ENCODE measurements around the gene GSTO1. TPM values are rescaled to one million over a fixed set of nuclear protein-coding genes. Genes with fewer than 3 reads are reported as not detected.
"Not testable (repeated sequence)": the region's sequence is repeated elsewhere in the genome, so short reads cannot be mapped to it uniquely, and the experiment has no call there.

The GSTO1 gene
- polyA plus RNA-seq, 1 donor = 229 TPM

DNA sequence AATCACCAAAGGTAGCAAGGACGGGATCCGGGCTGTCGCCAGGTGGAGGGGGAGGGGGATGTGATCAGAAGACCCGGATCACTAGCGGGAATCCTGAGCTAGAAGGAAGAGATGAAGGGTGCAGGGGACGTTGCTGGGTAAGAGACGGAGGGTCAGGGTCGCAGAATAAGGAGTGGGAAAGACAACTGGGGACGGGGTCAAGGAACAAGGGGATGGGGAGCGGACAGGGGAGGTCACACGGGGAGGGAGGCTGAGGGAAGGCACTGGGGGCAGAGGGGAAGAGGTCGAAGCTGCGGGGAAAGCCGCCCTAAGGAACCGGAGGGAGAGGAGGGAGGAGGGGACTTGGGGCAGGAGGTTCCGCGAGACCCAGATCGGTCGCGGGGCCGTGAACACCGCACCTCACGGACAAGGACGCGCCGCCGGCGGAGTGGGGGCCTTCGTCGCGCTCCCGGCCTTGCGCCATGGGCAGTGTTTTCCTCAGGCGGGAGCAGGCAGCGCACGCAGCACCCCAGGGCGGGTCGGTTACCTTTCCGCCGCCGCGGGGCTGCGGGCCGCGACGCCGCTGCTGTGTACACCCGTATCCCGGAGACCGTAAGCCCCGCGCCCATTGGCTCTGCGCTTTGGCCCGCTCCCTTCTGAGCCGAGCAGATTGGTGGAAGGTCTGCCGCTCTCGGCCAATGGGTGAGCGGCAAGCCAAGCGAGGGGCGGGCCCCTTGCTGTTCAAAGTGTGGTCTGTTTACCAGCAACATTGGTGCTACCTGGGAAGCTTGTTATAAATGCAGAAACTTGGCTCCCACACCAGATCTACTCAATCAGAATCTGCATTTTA is 22.7 kb upstream of the GSTO1 start, which contains the start of gene CFAP43:
TSS of gene CFAP43 (minus strand) at position 581 of the 829 bp plus-strand sequence. CDS start at position 463, 118 bp downstream.
- Histone ChIP-seq H3K4me1 (ENCODE audit: control insufficient read depth, insufficient read depth, low read length) (no peaks in the 10 kb centered on the region), H3K9me3 (ENCODE audit: control insufficient read depth, low read depth, low read length) (peaks cover 2% of the 10 kb centered on the region), H3K27me3 (ENCODE audit: control insufficient read depth, insufficient read depth, low read length) (no peaks in the 10 kb centered on the region), H3K27ac (ENCODE audit: low read length) (peak within 1 kb of the TSS; percentile 82), H3K36me3 (ENCODE audit: control insufficient read depth, insufficient read depth, low read length) (no peaks in the 10 kb centered on the region), H3K4me3 (ENCODE audit: low read length) (peak within 1 kb of the TSS; percentile 91)
- WGBS (ENCODE audit: insufficient coverage, low lambda C conversion rate) = 0% methylated on average over 2 of the region's 60 CpGs
- DNase-seq = peak; percentile 98 to 99

GRCh38 chr10:104232613-104233102 is 22.0 kb upstream of the GSTO1 start:
- H3K4me3 ChIP-seq (ENCODE audit: low read length) = peak overlapping the region; percentile 91
- no CpG with 5 or more reads among the region's 20 CpGs for WGBS (ENCODE audit: insufficient coverage, low lambda C conversion rate)
- H3K4me1 ChIP-seq (ENCODE audit: control insufficient read depth, insufficient read depth, low read length) = no peaks in the 10 kb centered on the region
- no peak for DNase-seq
- H3K36me3 ChIP-seq (ENCODE audit: control insufficient read depth, insufficient read depth, low read length) = no peaks in the 10 kb centered on the region
- H3K9me3 ChIP-seq (ENCODE audit: control insufficient read depth, low read depth, low read length) = peaks cover 2% of the 10 kb centered on the region
- peak overlapping the region; percentile 43 for H3K27ac ChIP-seq (ENCODE audit: low read length)
- H3K27me3 ChIP-seq (ENCODE audit: control insufficient read depth, insufficient read depth, low read length) = no peaks in the 10 kb centered on the region

DNA sequence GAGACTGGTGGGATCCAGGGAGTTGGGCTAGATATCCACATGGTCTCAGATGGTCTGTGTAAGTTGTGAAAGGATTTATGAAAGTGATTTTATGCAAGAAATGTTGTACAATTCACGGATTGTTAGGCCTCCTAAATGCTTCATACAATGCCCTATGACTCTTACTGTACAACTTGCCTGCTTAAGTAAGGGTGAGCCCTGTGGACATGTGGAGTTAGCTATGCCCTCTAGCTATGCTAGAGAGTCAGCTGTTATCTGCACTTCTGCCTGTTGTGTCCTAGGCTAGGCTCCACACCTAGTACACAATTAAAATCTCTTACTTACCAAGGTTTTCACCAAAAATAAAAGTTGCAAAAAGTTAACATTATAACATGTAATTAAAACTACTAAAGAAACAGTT is 20.9 kb upstream of the GSTO1 start:
- DNase-seq = no peak
- WGBS (ENCODE audit: insufficient coverage, low lambda C conversion rate) = no CpG with 5 or more reads among the region's 1 CpG
- H3K9me3 ChIP-seq (ENCODE audit: control insufficient read depth, low read depth, low read length) = peaks cover 2% of the 10 kb centered on the region
- no peak overlapping the region for H3K27ac ChIP-seq (ENCODE audit: low read length)
- H3K27me3 ChIP-seq (ENCODE audit: control insufficient read depth, insufficient read depth, low read length) = no peaks in the 10 kb centered on the region
- no peaks in the 10 kb centered on the region for H3K36me3 ChIP-seq (ENCODE audit: control insufficient read depth, insufficient read depth, low read length)
- no peak overlapping the region for H3K4me3 ChIP-seq (ENCODE audit: low read length)
- no peaks in the 10 kb centered on the region for H3K4me1 ChIP-seq (ENCODE audit: control insufficient read depth, insufficient read depth, low read length)

DNA sequence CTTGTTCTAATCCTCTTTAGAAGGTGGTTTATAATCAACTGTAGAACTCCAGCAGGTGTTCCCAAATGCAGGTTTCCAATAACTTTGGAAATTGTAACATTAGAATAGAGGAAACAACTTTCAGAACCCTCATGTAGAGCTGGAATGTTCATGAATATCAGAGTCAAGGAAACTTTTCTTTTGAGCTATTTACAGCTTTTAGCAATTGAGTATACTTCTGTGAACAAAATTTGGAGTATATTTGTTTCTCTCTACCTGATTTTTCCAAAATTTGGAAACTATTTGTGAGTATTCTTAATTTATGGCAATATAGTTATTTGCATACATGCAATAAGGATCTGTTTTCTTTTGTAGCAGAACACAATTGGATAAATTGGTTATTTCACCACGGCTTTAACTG is 19.8 kb upstream of the GSTO1 start:
- WGBS (ENCODE audit: insufficient coverage, low lambda C conversion rate) = 80% methylated on average over 1 of the region's 1 CpG
- Histone ChIP-seq H3K9me3 (ENCODE audit: control insufficient read depth, low read depth, low read length) (peaks cover 2% of the 10 kb centered on the region), H3K4me1 (ENCODE audit: control insufficient read depth, insufficient read depth, low read length) (no peaks in the 10 kb centered on the region), H3K36me3 (ENCODE audit: control insufficient read depth, insufficient read depth, low read length) (no peaks in the 10 kb centered on the region), H3K4me3 (ENCODE audit: low read length) (no peak overlapping the region), H3K27ac (ENCODE audit: low read length) (no peak overlapping the region), H3K27me3 (ENCODE audit: control insufficient read depth, insufficient read depth, low read length) (no peaks in the 10 kb centered on the region)
- DNase-seq = no peak

GRCh38 chr10:104235801-104236200 is 18.9 kb upstream of the GSTO1 start:
- H3K27ac ChIP-seq (ENCODE audit: low read length) = no peak overlapping the region
- H3K4me1 ChIP-seq (ENCODE audit: control insufficient read depth, insufficient read depth, low read length) = no peaks in the 10 kb centered on the region
- peaks cover 2% of the 10 kb centered on the region for H3K9me3 ChIP-seq (ENCODE audit: control insufficient read depth, low read depth, low read length)
- 100% methylated on average over 1 of the region's 3 CpGs for whole genome bisulfite sequencing (ENCODE audit: insufficient coverage, low lambda C conversion rate)
- no peaks in the 10 kb centered on the region for H3K36me3 ChIP-seq (ENCODE audit: control insufficient read depth, insufficient read depth, low read length)
- no peak overlapping the region for H3K4me3 ChIP-seq (ENCODE audit: low read length)
- no peak for DNase-seq
- no peaks in the 10 kb centered on the region for H3K27me3 ChIP-seq (ENCODE audit: control insufficient read depth, insufficient read depth, low read length)

DNA sequence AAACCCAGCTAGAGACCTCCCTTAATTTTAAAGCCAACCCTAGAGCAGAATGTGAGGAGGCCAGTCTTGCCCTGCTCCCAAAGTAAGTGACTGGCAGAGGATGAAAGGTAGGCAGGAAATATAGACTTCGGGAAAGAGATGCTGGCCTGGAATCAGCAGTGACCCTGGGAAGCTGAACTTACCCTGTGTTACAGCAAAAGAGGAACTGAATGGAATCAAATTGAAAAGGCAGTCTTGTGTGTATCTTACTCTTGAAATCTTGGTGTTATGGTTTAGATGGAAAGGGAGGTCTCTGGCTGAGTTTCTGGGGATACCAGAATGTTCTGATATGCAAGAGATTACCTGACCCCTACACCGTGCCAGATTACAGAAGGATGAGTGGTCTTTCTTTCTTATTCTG is 14.6 kb upstream of the GSTO1 start:
- Histone ChIP-seq H3K4me3 (ENCODE audit: low read length) (no peak overlapping the region), H3K36me3 (ENCODE audit: control insufficient read depth, insufficient read depth, low read length) (no peaks in the 10 kb centered on the region), H3K27ac (ENCODE audit: low read length) (no peak overlapping the region), H3K9me3 (ENCODE audit: control insufficient read depth, low read depth, low read length) (peaks cover 3% of the 10 kb centered on the region), H3K27me3 (ENCODE audit: control insufficient read depth, insufficient read depth, low read length) (no peaks in the 10 kb centered on the region), H3K4me1 (ENCODE audit: control insufficient read depth, insufficient read depth, low read length) (peaks cover 9% of the 10 kb centered on the region)
- 100% methylated on average over 1 of the region's 2 CpGs for WGBS (ENCODE audit: insufficient coverage, low lambda C conversion rate)
- no peak for DNase-seq

- Histone ChIP-seq H3K9me3 (ENCODE audit: control insufficient read depth, low read depth, low read length) (peaks cover 10% of the 10 kb centered on the region), H3K27me3 (ENCODE audit: control insufficient read depth, insufficient read depth, low read length) (no peaks in the 10 kb centered on the region), H3K4me1 (ENCODE audit: control insufficient read depth, insufficient read depth, low read length) (peaks cover 9% of the 10 kb centered on the region), H3K27ac (ENCODE audit: low read length) (peak overlapping the region; percentile 85), H3K4me3 (ENCODE audit: low read length) (no peak overlapping the region), H3K36me3 (ENCODE audit: control insufficient read depth, insufficient read depth, low read length) (no peaks in the 10 kb centered on the region)
- no peak for DNase-seq
These were observed 12.1 kb upstream of the GSTO1 start for GRCh38 chr10:104242545-104242944.

- DNase-seq = peak; percentile 73 to 84
- not testable (repeated sequence) for H3K4me1 ChIP-seq (ENCODE audit: control insufficient read depth, insufficient read depth, low read length); H3K36me3 ChIP-seq (ENCODE audit: control insufficient read depth, insufficient read depth, low read length); H3K4me3 ChIP-seq (ENCODE audit: low read length); H3K9me3 ChIP-seq (ENCODE audit: control insufficient read depth, low read depth, low read length); H3K27me3 ChIP-seq (ENCODE audit: control insufficient read depth, insufficient read depth, low read length)
- WGBS (ENCODE audit: insufficient coverage, low lambda C conversion rate) = no CpG with 5 or more reads among the region's 3 CpGs
- H3K27ac ChIP-seq (ENCODE audit: low read length) = peak overlapping the region; percentile 85
These were observed 11.7 kb upstream of the GSTO1 start for GRCh38 chr10:104243009-104243408.

DNA sequence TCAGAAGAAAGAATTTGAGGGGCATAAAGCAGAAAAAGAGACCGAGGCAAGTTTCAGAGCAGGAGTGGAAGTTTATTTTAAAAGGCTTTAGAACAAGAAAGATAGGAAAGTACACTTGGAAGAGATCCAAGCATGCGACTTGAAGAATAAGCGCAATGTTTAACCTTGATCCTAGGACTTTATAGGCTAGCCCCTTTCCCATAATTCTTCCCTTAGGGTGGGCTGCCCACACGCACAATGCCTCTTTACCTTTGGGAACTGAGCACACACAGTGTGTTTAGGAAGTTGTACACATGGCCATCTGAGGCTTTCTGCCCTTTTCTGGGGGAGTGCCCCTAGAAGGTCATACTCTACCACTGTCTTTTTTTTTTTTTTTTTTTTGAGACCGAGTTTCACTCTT is 11.2 kb upstream of the GSTO1 start:
- peak overlapping the region; percentile 85 for H3K27ac ChIP-seq (ENCODE audit: low read length)
- DNase-seq = peak in 1 of 2 donors; percentile 77
- no peak overlapping the region for H3K4me3 ChIP-seq (ENCODE audit: low read length)

DNA sequence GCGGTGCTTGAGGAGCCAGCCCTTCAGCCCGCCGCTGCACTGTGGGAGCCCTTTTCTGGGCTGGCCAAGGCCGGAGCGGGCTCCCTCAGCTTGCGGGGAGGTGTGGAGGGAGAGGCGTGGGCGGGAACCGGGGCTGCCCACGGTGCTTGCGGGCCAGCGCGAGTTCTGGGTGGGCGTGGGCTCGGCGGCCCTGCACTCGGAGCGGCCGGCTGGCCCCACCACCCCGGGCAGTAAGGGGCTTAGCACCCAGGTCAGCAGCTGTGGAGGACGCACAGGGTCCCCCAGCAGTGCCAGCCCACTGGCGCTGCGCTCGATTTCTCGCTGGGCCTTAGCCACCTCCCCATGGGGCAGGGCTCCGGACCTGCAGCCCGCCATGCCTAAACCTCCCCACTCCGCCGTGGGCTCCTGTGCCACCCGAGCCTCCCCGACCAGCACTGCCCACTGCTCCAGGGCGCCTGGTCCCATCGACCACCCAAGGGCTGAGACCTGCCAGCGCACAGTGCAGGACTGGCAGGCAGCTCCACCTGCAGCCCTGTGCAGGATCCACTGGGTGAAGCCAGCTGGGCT is 9.5 kb upstream of the GSTO1 start:
- no peaks in the 10 kb centered on the region for H3K36me3 ChIP-seq (ENCODE audit: control insufficient read depth, insufficient read depth, low read length)
- no CpG with 5 or more reads among the region's 34 CpGs for WGBS (ENCODE audit: insufficient coverage, low lambda C conversion rate)
- DNase-seq = no peak
- no peak overlapping the region for H3K4me3 ChIP-seq (ENCODE audit: low read length)
- peaks cover 14% of the 10 kb centered on the region for H3K4me1 ChIP-seq (ENCODE audit: control insufficient read depth, insufficient read depth, low read length)
- no peaks in the 10 kb centered on the region for H3K27me3 ChIP-seq (ENCODE audit: control insufficient read depth, insufficient read depth, low read length)
- H3K27ac ChIP-seq (ENCODE audit: low read length) = no peak overlapping the region
- H3K9me3 ChIP-seq (ENCODE audit: control insufficient read depth, low read depth, low read length) = peaks cover 10% of the 10 kb centered on the region

More for the DNA sequence above, 11.2 kb upstream of the GSTO1 start:
- no peaks in the 10 kb centered on the region for H3K36me3 ChIP-seq (ENCODE audit: control insufficient read depth, insufficient read depth, low read length)
- no peaks in the 10 kb centered on the region for H3K27me3 ChIP-seq (ENCODE audit: control insufficient read depth, insufficient read depth, low read length)
- H3K9me3 ChIP-seq (ENCODE audit: control insufficient read depth, low read depth, low read length) = peaks cover 10% of the 10 kb centered on the region
- WGBS (ENCODE audit: insufficient coverage, low lambda C conversion rate) = 20% methylated on average over 2 of the region's 5 CpGs
- H3K4me1 ChIP-seq (ENCODE audit: control insufficient read depth, insufficient read depth, low read length) = peaks cover 9% of the 10 kb centered on the region
